ENCODE data around the gene AACS. TPM values are rescaled to one million over a fixed set of nuclear protein-coding genes. Genes with fewer than 3 reads are reported as not detected.

AACS gene
- total and polyA plus RNA-seq, 2 of the 13 experiments (the other 11 are each of a cell fraction or from before 2014, with no cell fraction given), result 23.3 to 28.8 TPM

DNA sequence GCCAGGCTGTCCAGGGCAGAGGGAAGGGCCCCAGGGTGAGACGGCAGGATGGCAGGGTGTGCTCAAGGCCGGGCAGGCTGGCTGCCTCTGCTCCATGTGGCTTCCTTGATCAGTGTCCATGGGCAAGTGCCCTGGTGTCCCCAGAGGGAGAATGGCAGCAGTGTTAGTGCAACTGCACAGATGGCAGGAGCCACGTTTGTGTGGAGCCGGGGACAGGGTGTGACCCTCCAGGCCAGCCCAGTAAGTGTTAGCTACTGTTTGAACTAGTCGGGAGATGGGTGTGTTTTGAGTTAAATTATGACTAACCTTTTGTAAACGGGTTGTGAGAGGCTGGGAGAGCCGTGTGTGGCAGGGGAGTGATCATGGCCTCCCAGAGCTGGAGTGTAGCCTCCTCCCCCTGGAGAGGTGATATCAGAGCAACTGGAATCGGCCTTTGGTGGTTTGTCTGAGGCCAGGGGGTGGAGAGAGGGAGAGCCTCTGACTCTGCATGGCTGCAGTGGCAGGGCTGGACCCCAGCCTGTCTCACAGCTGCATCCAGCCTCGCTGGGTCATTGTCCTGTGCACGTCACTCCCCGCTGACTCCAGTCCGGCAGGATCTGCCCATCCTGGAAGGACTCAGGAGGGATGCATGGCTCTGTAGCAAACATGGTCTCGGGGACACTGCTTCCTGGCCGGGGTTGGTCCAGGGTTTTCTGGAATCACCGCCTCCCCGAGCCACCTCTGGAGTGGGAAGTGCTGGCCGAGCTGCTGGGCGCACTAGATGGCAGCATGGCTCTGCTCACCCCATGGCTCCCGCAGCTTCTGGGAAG, 27.8 kb downstream of the AACS start (continued):
- TF ChIP-seq ELF3 (CRISPR knock-in tag; IDR thresholded peaks at IDR 0.05), result no peak
- TF ChIP-seq TAF15 (IDR thresholded peaks at IDR 0.05; ENCODE audit: low read depth, low read length, poor library complexity, severe bottlenecking), result no peak
- no peak; the same call in 1 of the 2 replicates for TF ChIP-seq ZNF441 (CRISPR knock-in tag; IDR thresholded peaks at IDR 0.05; ENCODE audit: borderline replicate concordance)
- no peak for TF ChIP-seq ZNF780A (CRISPR knock-in tag; IDR thresholded peaks at IDR 0.05)
- TF ChIP-seq ZNF660 (CRISPR knock-in tag; IDR thresholded peaks at IDR 0.05; ENCODE audit: borderline replicate concordance, low read depth), result no peak
- no peak; the same call in 1 of the 2 replicates for TF ChIP-seq ZMYM3 (CRISPR knock-in tag; IDR thresholded peaks at IDR 0.05)
- TF ChIP-seq ZNF260 (CRISPR knock-in tag; IDR thresholded peaks at IDR 0.05; ENCODE audit: borderline replicate concordance, low read depth), result no peak
- TF ChIP-seq, protein P1, sequence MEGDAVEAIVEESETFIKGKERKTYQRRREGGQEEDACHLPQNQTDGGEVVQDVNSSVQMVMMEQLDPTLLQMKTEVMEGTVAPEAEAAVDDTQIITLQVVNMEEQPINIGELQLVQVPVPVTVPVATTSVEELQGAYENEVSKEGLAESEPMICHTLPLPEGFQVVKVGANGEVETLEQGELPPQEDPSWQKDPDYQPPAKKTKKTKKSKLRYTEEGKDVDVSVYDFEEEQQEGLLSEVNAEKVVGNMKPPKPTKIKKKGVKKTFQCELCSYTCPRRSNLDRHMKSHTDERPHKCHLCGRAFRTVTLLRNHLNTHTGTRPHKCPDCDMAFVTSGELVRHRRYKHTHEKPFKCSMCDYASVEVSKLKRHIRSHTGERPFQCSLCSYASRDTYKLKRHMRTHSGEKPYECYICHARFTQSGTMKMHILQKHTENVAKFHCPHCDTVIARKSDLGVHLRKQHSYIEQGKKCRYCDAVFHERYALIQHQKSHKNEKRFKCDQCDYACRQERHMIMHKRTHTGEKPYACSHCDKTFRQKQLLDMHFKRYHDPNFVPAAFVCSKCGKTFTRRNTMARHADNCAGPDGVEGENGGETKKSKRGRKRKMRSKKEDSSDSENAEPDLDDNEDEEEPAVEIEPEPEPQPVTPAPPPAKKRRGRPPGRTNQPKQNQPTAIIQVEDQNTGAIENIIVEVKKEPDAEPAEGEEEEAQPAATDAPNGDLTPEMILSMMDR (CRISPR knock-in tag; IDR thresholded peaks at IDR 0.05), result peak; percentile 85
- no peak for TF ChIP-seq GTF3A (CRISPR knock-in tag; conservative IDR thresholded peaks at IDR 0.05)
- no peak for TF ChIP-seq MBNL3 (CRISPR knock-in tag; conservative IDR thresholded peaks at IDR 0.05)
- peak; percentile 57; the same call in 1 of the 2 replicates for TF ChIP-seq NFKB2 (CRISPR knock-in tag; IDR thresholded peaks at IDR 0.05; ENCODE audit: borderline replicate concordance)
- TF ChIP-seq XRCC5 (optimal IDR thresholded peaks at IDR 0.05; ENCODE audit: low read length), result peak; percentile 54
- no peak for TF ChIP-seq KLF6 (CRISPR knock-in tag; IDR thresholded peaks at IDR 0.05)
- TF ChIP-seq TBP (CRISPR knock-in tag; IDR thresholded peaks at IDR 0.05), result no peak
- TF ChIP-seq ASH2L (IDR thresholded peaks at IDR 0.05; ENCODE audit: insufficient read length, low read depth, low read length), result no peak
- TF ChIP-seq, protein P2, sequence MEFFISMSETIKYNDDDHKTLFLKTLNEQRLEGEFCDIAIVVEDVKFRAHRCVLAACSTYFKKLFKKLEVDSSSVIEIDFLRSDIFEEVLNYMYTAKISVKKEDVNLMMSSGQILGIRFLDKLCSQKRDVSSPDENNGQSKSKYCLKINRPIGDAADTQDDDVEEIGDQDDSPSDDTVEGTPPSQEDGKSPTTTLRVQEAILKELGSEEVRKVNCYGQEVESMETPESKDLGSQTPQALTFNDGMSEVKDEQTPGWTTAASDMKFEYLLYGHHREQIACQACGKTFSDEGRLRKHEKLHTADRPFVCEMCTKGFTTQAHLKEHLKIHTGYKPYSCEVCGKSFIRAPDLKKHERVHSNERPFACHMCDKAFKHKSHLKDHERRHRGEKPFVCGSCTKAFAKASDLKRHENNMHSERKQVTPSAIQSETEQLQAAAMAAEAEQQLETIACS (CRISPR knock-in tag; IDR thresholded peaks at IDR 0.05), result no peak
- no peak for TF ChIP-seq TCF7L2 (IDR thresholded peaks at IDR 0.05; ENCODE audit: low read depth, low read length)
- no peak for TF ChIP-seq ZFP37 (CRISPR knock-in tag; IDR thresholded peaks at IDR 0.05; ENCODE audit: borderline replicate concordance)
- no peak for TF ChIP-seq JDP2 (CRISPR knock-in tag; IDR thresholded peaks at IDR 0.05; ENCODE audit: borderline replicate concordance)
- TF ChIP-seq CC2D1A (CRISPR knock-in tag; IDR thresholded peaks at IDR 0.05), result no peak
- TF ChIP-seq, protein P3, sequence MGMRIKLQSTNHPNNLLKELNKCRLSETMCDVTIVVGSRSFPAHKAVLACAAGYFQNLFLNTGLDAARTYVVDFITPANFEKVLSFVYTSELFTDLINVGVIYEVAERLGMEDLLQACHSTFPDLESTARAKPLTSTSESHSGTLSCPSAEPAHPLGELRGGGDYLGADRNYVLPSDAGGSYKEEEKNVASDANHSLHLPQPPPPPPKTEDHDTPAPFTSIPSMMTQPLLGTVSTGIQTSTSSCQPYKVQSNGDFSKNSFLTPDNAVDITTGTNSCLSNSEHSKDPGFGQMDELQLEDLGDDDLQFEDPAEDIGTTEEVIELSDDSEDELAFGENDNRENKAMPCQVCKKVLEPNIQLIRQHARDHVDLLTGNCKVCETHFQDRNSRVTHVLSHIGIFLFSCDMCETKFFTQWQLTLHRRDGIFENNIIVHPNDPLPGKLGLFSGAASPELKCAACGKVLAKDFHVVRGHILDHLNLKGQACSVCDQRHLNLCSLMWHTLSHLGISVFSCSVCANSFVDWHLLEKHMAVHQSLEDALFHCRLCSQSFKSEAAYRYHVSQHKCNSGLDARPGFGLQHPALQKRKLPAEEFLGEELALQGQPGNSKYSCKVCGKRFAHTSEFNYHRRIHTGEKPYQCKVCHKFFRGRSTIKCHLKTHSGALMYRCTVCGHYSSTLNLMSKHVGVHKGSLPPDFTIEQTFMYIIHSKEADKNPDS (CRISPR knock-in tag; IDR thresholded peaks at IDR 0.05), result 0 out of 2 replicates have a peak, but pooled peaks have one; percentile 33
- TF ChIP-seq, protein P4, sequence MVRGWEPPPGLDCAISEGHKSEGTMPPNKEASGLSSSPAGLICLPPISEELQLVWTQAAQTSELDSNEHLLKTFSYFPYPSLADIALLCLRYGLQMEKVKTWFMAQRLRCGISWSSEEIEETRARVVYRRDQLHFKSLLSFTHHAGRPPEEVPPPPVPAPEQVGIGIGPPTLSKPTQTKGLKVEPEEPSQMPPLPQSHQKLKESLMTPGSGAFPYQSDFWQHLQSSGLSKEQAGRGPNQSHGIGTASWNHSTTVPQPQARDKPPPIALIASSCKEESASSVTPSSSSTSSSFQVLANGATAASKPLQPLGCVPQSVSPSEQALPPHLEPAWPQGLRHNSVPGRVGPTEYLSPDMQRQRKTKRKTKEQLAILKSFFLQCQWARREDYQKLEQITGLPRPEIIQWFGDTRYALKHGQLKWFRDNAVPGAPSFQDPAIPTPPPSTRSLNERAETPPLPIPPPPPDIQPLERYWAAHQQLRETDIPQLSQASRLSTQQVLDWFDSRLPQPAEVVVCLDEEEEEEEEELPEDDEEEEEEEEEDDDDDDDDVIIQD (CRISPR knock-in tag; IDR thresholded peaks at IDR 0.05; ENCODE audit: low read depth), result no peak
